Lung microvascular endothelial cell (primary cell): Measurements from ENCODE around the gene DDIT3. TPM values are rescaled to one million over a fixed set of nuclear protein-coding genes. Genes with fewer than 3 reads are reported as not detected.
A peak's percentile ranks its signal among the peaks of the same experiment; 100 is the strongest.

ENCODE experiments used
- DNase-seq, 2 donors: peaks; one replicate each; pipeline versions ENCODE4 v3.0.0 to v3.0.0-alpha.2; 2010; ENCODE audit warnings: low read depth in 2 of 2
- total RNA-seq: library from RNA; depleted of rRNA; stranded (reverse); fragments of >200 nt; gene quantifications from 2 replicates; pipeline ENCODE4 v1.2.1, GENCODE V29; 2014

DDIT3 gene
- total RNA-seq, 1 donor from 2014 or later, result 12.5 TPM

- DNase-seq, result no peak
Observed at GRCh38 chr12:57547288-57548012, 27.1 kb upstream of the DDIT3 start.

GRCh38 chr12:57546438-57547287 is 26.3 kb upstream of the DDIT3 start, which contains the start of gene DCTN2:
Gene DCTN2 (minus strand): TSS chr12:57547192. CDS start chr12:57547063, 129 bp downstream.
- peak; percentile 98 to 99 for DNase-seq

DNA sequence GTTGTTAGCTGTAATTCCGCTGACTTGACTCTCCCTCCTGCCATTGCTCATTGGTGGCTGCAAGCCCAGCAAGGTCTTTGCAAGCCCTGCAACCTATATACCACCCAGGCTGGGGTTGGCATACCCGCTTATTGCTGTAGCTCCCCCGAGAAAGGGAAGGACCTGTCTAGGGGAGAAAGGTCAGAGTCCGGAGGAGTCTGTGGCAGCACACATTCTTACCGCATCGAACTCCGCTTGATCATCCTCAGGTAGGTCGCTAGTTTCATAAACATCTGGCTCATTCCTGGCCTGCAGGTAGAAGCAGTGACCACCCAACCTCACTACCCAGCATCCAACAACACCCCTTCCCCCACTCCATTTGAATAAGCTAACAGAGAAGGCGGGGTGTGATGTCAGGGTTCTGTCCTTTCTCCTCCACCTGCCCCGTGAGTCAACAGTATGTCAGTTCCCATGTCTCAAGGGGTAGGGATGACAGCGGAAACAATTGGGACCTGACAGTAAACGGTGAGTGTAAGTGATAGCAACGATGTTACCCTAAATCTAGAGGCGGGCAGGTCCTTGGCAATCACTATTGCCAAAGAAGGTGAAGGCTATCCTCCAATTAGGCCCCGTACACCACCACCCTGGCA is 25.6 kb upstream of the DDIT3 start:
- DNase-seq, result peak in 1 of 2 donors; percentile 27

- DNase-seq, result peak; percentile 37 to 64
Observed at GRCh38 chr12:57543581-57543980, 23.3 kb upstream of the DDIT3 start.

DNA sequence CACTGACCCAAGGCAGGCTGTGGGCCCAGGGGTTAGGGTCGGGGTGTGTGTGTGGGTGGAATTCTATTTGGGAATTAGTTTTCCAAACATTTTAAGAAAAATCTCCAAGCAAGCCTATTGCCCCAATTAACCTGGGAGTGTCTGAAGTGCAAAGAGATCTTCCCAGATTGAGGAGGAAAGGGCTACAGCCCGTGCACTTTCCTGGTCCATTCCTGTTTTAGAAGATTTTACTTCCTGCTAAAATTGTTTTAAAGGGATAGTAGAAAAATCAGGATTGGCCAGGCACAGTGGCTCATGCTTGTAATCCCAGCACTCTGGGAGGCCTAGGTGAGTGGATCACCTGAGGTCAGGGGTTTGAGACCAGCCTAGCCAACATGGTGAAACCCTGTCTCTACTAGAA is 21.4 kb upstream of the DDIT3 start:
- no peak for DNase-seq

DNA sequence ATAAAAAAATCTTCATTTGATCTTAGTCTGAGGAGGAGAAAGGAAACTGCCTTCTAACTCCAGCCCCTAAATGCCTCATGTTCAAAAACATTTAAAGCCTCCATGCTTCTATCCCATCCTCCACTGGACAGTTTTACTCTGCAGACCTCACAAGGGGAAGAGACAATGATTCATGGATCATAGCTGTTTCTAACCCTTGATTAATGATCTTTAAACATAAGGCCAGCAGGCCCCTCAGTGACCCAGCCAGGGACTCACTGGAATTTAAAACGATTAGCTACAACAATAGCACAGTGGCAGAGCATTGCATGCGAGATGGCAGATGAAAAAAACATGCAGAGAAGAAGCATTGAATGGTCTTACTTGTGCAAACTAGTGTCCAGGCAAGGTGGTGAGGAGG is 20.7 kb upstream of the DDIT3 start:
- peak in 1 of 2 donors; percentile 45 for DNase-seq

GRCh38 chr12:57539134-57539768 is 18.9 kb upstream of the DDIT3 start:
- no peak for DNase-seq

DNA sequence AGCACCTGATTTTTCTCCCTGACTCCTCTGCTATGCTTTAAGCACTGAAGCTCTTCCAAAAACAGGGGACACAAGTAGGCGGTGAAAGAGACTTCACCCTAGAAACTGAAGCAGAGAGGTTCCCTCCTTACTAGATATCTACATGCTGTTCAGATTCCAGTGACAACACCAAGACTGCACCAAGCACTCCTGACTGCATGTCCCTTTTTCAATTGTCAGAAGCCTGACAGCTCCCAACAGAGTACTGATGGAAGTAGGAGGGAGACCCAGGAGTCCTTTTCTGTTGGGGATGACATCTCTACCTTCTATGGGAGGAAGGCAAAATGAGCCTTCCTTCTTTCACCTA is 16.3 kb upstream of the DDIT3 start:
- no peak for DNase-seq

DNA sequence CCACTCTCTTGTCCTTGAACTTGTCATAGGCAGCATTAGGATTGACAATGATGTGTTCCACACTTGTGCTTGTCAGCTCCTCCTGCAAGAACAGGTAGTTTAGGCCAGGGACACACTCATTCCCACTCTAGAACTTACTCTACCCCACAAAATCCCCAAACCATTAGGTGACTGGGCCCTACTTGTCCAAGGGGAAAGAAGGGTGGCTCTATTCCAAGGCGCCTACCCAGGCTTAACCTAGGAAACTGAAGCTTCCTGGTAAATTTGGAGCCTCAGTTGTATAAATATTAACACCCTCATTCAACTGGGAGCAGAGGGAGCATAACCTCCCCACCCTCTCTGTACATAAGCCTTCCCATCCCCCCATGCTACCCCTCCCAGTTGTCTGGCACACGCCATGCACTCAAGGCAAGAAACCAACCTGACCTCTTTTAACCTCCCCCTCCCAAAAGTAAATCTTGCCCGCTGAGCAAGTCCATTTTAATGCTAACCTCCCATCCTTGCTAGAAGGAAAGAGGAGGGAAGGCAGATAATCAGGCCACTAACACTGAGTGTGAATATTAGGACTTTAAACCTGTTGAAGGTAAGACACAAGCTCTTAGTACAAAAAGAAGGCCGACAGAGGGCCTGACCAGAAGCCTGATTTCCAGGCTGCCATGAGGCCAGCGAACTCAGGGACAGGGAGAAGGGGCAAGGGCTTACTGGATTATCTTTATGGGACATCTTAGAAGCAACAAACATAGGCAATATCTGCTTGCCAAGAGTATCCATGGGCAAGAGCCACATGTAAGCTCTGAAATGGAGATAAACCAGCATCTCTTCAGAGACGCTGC is 15.7 kb upstream of the DDIT3 start:
- no peak for DNase-seq

GRCh38 chr12:57534991-57535543 is 14.8 kb upstream of the DDIT3 start:
- DNase-seq, result peak in 1 of 2 donors; percentile 44

DNA sequence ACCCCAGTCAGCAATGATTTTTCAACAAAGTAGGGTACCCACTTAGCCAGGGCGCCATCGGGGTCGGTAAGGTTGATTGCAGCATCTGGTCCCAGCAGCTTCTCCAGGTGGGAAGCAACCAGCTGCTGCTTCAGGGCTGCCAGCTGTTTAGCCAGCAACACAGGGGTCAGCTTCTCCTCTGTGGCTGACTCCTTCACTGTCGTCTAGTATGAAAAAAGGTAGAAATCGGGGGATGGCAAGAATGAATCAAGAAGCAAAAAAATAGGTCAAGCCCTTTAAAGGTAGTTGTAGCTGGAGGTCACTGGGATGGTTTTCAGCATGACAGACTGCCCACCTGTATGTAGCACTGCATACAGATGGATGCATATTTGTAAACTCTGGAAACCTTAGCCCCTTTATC is 13.9 kb upstream of the DDIT3 start:
- DNase-seq, result no peak

DNA sequence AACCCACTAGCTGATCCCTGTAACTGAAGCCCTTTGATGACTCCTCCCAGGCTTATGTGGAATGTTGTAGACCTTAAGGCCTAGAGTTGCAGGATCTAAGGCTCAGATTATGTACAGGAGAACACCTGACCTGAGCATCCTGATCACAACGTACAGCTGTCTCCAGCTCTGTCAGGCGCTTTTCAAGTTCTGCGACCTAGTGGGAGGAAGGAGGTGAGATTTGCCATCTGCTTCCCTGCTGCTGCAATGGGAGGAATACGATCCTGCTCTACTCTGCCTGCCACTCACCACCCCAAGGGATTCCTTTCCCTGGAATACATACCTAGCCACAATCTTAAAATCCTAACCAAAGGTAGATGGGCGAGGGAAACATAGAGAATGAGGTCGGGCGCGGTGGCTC is 12.8 kb upstream of the DDIT3 start:
- DNase-seq, result no peak

- no peak for DNase-seq
Observed at GRCh38 chr12:57531836-57532235, 11.5 kb upstream of the DDIT3 start.

GRCh38 chr12:57530396-57531142 is 10.3 kb upstream of the DDIT3 start:
- DNase-seq, result no peak

GRCh38 chr12:57529831-57530230 is 9.5 kb upstream of the DDIT3 start:
- no peak for DNase-seq

DNA sequence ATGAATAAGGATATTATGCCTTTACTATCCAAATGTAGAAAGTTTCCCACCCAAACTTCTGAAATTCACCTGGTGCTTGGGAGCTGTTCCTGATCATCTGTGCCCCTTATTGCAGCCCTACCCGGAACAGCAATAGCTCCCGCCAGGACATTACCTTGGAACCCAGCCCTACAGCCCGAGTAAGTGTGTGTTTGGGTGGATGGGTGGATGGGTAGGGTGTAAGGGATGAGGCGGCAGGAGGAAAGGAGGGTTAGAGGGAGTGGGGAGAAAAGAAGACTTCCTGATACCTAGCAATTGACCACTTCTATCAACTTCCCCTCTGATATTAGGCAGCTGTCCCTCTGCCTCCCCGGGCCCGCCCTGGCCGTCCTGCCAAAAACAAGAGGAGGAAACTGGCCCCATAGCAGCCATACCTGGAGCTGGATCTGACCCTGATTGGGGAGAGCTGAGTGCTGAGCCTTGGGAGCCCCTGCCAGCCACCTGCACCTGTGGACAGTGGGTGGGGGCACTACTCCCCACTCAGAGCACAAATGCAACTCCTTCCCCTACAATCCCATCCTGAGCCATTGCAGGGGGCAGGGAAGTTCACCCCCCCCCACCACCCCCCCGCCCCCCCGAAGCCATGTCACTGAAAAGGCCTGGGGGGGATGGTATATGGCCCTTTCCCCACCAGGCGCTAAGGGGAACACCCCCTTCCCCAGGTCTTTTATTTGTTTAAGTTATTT is 8.7 kb upstream of the DDIT3 start:
- DNase-seq, result no peak

GRCh38 chr12:57528176-57528575 is 7.9 kb upstream of the DDIT3 start:
- no peak for DNase-seq

GRCh38 chr12:57527184-57527583 is 6.9 kb upstream of the DDIT3 start:
- no peak for DNase-seq

GRCh38 chr12:57526477-57527126 is 6.3 kb upstream of the DDIT3 start:
- no peak for DNase-seq
